WTC11 (cell line): ENCODE results near the gene NAALADL2. TPM values are rescaled to one million over a fixed set of nuclear protein-coding genes. Genes with fewer than 3 reads are reported as not detected.

Experiments
- ATAC-seq: fragments of 200-7000 bp; cut with Tn5 transposase; 2 replicates; pipeline ENCODE4 v1.10.0; 2021; ENCODE audit warnings: mild to moderate bottlenecking, moderate library complexity
- CTCF ChIA-PET: fragments of 300-600 bp; sonication (Branson Sonifier 250); formaldehyde crosslinking; loops from one replicate; lab custom pipeline; 2021; ENCODE audit warnings: antibody characterized with exemption; lab: Charles Lee
- POLR2A ChIA-PET: fragments of 350-600 bp; sonication (Branson Sonifier 250); formaldehyde crosslinking; loops from one replicate; lab custom pipeline; 2021; ENCODE audit warnings: antibody characterized with exemption; lab: Charles Lee
- DNase-seq: peaks from one replicate; pipeline ENCODE4 v3.0.0; 2021; ENCODE audit warnings: low spot score
- H3K27ac Mint-ChIP-seq: 2 replicates; pipeline ENCODE4 v1.8.0; 2021; ENCODE audit warnings: mixed read lengths
- H3K27me3 Mint-ChIP-seq: 2 replicates; pipeline ENCODE4 v1.8.0; 2021; ENCODE audit warnings: low read depth, mild to moderate bottlenecking, moderate library complexity, mixed read lengths
- H3K36me3 Mint-ChIP-seq: 2 replicates; pipeline ENCODE4 v1.8.0; 2021; ENCODE audit warnings: mixed read lengths
- H3K4me1 Mint-ChIP-seq: 2 replicates; pipeline ENCODE4 v1.8.0; 2022; ENCODE audit warnings: mixed read lengths
- H3K4me3 Mint-ChIP-seq: 2 replicates; pipeline ENCODE4 v1.8.0; 2021; ENCODE audit warnings: mild to moderate bottlenecking, moderate library complexity, mixed read lengths
- H3K9me3 Mint-ChIP-seq: 2 replicates; pipeline ENCODE4 v1.8.0; 2021; ENCODE audit warnings: mixed read lengths
- ATF1 ChIP-seq: sonication (generic); formaldehyde crosslinking; IDR thresholded peaks from 2 replicates; pipeline ENCODE4 v1.8.1; 2023; ENCODE audit warnings: mild to moderate bottlenecking, moderate library complexity, missing genetic modification reagents
- CREB1 ChIP-seq: sonication (generic); formaldehyde crosslinking; IDR thresholded peaks from 2 replicates; pipeline ENCODE4 v1.8.0; 2023; ENCODE audit warnings: mild to moderate bottlenecking, missing genetic modification reagents
- CREM ChIP-seq: sonication (generic); formaldehyde crosslinking; IDR thresholded peaks from 2 replicates; pipeline ENCODE4 v1.8.1; 2022; ENCODE audit warnings: mild to moderate bottlenecking, missing genetic modification reagents, moderate library complexity
- CTCF ChIP-seq: fragments of 200-600 bp; IDR thresholded peaks from 2 replicates; pipeline ENCODE4 v1.8.0; 2022; ENCODE audit warnings: antibody characterized with exemption
- ESRRA ChIP-seq: sonication (generic); formaldehyde crosslinking; IDR thresholded peaks from 2 replicates; pipeline ENCODE4 v1.8.1; 2022; ENCODE audit warnings: mild to moderate bottlenecking, missing genetic modification reagents, borderline replicate concordance
- IRF2 ChIP-seq: sonication (generic); formaldehyde crosslinking; IDR thresholded peaks from 2 replicates; pipeline ENCODE4 v1.8.0; 2022; ENCODE audit warnings: low read depth, missing genetic modification reagents, borderline replicate concordance
- JAZF1 ChIP-seq: fragments of 250-450 bp; sonication (Bioruptor Pico); IDR thresholded peaks from 2 replicates; pipeline ENCODE4 v1.9.0; 2021; ENCODE audit warnings: moderate library complexity, mild to moderate bottlenecking, inconsistent platforms
- MXD4 ChIP-seq: fragments of 250-450 bp; sonication (Bioruptor Pico); IDR thresholded peaks from 2 replicates; pipeline ENCODE4 v1.8.0; 2021; ENCODE audit warnings: mild to moderate bottlenecking, moderate library complexity, borderline replicate concordance
- NFATC4 ChIP-seq: fragments of 250-450 bp; sonication (Bioruptor Pico); IDR thresholded peaks from 2 replicates; pipeline ENCODE4 v1.9.0; 2021; ENCODE audit warnings: mild to moderate bottlenecking
- TEAD1 ChIP-seq: sonication (generic); formaldehyde crosslinking; IDR thresholded peaks from 2 replicates; pipeline ENCODE4 v1.8.0; 2022; ENCODE audit warnings: mild to moderate bottlenecking, missing genetic modification reagents
- TP53 ChIP-seq: sonication (generic); formaldehyde crosslinking; IDR thresholded peaks from 2 replicates; pipeline ENCODE4 v1.8.1; 2023; ENCODE audit warnings: mild to moderate bottlenecking, missing genetic modification reagents
- ZNF121 ChIP-seq: sonication (generic); formaldehyde crosslinking; IDR thresholded peaks from 2 replicates; pipeline ENCODE4 v1.8.0; 2023; ENCODE audit warnings: missing genetic modification reagents
- ZNF219 ChIP-seq: sonication (generic); formaldehyde crosslinking; IDR thresholded peaks from 2 replicates; pipeline ENCODE4 v1.8.0; 2023; ENCODE audit warnings: missing genetic modification reagents, mild to moderate bottlenecking, borderline replicate concordance
- ZNF232 ChIP-seq: sonication (generic); formaldehyde crosslinking; IDR thresholded peaks from 2 replicates; pipeline ENCODE4 v1.8.0; 2022; ENCODE audit warnings: mild to moderate bottlenecking, missing genetic modification reagents
- ZNF263 ChIP-seq: sonication (generic); formaldehyde crosslinking; IDR thresholded peaks from 2 replicates; pipeline ENCODE4 v1.8.1; 2022; ENCODE audit warnings: low read depth, mild to moderate bottlenecking, moderate library complexity, missing genetic modification reagents
- ZNF416 ChIP-seq: fragments of 250-450 bp; sonication (Bioruptor Pico); IDR thresholded peaks from 2 replicates; pipeline ENCODE4 v1.9.0; 2021; ENCODE audit warnings: mild to moderate bottlenecking, inconsistent platforms
- ZNF671 ChIP-seq: fragments of 250-450 bp; sonication (Bioruptor Pico); IDR thresholded peaks from 2 replicates; pipeline ENCODE4 v1.8.0; 2021; ENCODE audit warnings: mild to moderate bottlenecking
- total RNA-seq: library from RNA; stranded (reverse); gene quantifications from 3 replicates; pipeline ENCODE4 v1.2.3, GENCODE V29; 2021
- TF ChIP-seq, protein P1 (sequence below): sonication (generic); formaldehyde crosslinking; IDR thresholded peaks from 2 replicates; pipeline ENCODE4 v1.8.0; 2022; ENCODE audit warnings: mild to moderate bottlenecking, missing genetic modification reagents
- TF ChIP-seq, protein P2 (sequence below): fragments of 250-450 bp; sonication (Bioruptor Pico); conservative IDR thresholded peaks from 2 replicates; pipeline ENCODE4 v1.9.0; 2021; ENCODE audit warnings: mild to moderate bottlenecking
- TF ChIP-seq, protein P3 (sequence below): sonication (generic); formaldehyde crosslinking; IDR thresholded peaks from 2 replicates; pipeline ENCODE4 v1.8.1; 2023; ENCODE audit warnings: mild to moderate bottlenecking, missing genetic modification reagents
- TF ChIP-seq, protein P4 (sequence below): fragments of 250-450 bp; sonication (Bioruptor Pico); IDR thresholded peaks from 2 replicates; pipeline ENCODE4 v1.9.0; 2021; ENCODE audit warnings: moderate library complexity, mild to moderate bottlenecking, inconsistent platforms, borderline replicate concordance

Gene NAALADL2
- total RNA-seq, 1 experiment from 2014 or later = 1.2 TPM

DNA sequence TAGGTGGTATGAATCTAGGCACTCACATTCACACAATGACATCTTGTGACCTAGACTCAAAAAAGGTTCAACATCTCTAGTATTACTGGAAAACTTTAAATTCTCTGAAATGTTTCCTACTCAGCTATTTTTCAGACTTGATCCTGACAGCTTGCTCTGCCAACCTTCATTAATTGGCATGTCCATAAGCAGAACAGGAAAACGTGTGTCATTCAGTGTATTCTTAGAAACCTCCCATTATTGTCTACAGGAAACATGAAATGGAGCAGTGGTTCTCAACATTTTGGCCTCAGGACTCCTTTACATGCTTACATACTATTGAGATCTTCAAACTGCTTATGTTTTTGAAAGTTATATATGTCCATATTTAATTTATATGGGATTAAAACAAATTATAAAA, 363.2 kb downstream of the NAALADL2 start:
- Mint-ChIP-seq H3K9me3 (no peaks in the 10 kb centered on the region), H3K4me1 (no peaks in the 10 kb centered on the region), H3K4me3 (no peak overlapping the region), H3K36me3 (no peaks in the 10 kb centered on the region), H3K27ac (no peak overlapping the region), H3K27me3 (no peaks in the 10 kb centered on the region)
- ChIA-PET CTCF (no interaction called here), POLR2A (no interaction called here)
- ATAC-seq (no peak), DNase-seq (no peak)
- TF ChIP-seq ZNF219 (CRISPR knock-in tag) (no peak), JAZF1 (CRISPR knock-in tag) (no peak), ESRRA (CRISPR knock-in tag) (no peak), ATF1 (CRISPR knock-in tag) (no peak), CREB1 (CRISPR knock-in tag) (no peak), ZNF671 (no peak), CTCF (no peak), IRF2 (CRISPR knock-in tag) (no peak), ZNF416 (CRISPR knock-in tag) (no peak)
- TF ChIP-seq, protein P1, sequence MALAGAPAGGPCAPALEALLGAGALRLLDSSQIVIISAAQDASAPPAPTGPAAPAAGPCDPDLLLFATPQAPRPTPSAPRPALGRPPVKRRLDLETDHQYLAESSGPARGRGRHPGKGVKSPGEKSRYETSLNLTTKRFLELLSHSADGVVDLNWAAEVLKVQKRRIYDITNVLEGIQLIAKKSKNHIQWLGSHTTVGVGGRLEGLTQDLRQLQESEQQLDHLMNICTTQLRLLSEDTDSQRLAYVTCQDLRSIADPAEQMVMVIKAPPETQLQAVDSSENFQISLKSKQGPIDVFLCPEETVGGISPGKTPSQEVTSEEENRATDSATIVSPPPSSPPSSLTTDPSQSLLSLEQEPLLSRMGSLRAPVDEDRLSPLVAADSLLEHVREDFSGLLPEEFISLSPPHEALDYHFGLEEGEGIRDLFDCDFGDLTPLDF = no peak

DNA sequence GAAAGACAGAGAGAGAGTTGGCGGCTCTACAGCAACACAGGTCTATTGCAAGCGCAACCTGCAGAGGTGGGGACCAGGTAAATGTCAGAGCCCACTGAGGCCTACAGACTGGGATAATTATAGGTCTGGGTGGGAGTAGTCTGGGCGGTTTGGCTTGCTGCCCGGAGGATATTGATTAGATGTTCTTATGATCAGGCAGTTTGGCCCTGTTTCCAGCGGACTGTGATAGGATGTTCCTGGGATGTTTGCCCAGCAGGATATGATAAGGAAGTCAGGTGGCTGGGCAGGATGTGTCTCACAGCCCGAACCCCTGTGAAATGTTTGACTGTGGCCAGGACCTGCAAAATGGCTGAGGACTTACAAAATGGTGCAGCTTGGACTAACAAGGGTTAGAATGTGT, 364.9 kb downstream of the NAALADL2 start:
- Mint-ChIP-seq H3K4me3 (no peak overlapping the region), H3K27me3 (no peaks in the 10 kb centered on the region), H3K4me1 (no peaks in the 10 kb centered on the region), H3K36me3 (no peaks in the 10 kb centered on the region), H3K27ac (no peak overlapping the region), H3K9me3 (no peaks in the 10 kb centered on the region)
- ChIA-PET CTCF (no interaction called here), POLR2A (no interaction called here)
- ATAC-seq (no peak; the same call in 1 of the 2 replicates), DNase-seq (no peak)
- TF ChIP-seq MXD4 (CRISPR knock-in tag) (no peak), TEAD1 (CRISPR knock-in tag) (no peak), CREM (no peak), TP53 (CRISPR knock-in tag) (no peak), ZNF416 (CRISPR knock-in tag) (no peak), NFATC4 (CRISPR knock-in tag) (no peak), ZNF232 (no peak), ZNF263 (CRISPR knock-in tag) (no peak), ZNF671 (no peak), ZNF121 (CRISPR knock-in tag) (no peak)
- TF ChIP-seq, protein P2, sequence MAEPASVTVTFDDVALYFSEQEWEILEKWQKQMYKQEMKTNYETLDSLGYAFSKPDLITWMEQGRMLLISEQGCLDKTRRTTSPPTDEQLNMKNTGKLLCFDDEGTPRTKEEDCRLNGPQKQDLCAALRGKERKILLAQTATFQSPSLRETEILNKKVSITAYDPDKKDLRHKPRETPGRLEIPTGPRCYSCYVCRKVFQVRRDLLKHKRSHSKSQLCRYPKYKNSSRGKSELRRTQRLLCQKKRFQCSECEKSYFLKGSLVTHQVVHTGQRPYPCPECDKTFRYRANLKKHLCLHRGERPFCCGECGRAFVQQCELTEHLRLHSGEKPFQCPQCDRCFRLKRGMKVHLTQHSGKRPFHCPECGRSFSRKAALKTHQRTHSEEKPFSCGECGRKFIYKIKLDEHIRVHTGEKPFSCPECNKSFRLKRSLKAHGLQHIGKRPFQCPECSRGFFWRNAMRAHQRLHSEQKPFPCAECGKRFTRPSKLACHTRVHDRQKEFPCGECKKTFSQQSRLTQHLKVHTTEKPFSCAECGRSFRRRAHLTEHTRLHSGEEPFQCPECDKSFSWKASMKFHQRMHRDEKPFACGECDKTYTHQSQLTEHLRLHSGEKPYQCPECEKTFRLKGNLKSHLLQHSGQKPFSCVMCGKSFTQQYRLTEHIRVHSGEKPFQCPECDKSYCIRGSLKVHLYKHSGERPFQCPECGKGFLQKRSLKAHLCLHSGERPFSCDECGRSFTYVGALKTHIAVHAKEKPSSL = no peak
- TF ChIP-seq, protein P1 = no peak
- TF ChIP-seq, protein P3, sequence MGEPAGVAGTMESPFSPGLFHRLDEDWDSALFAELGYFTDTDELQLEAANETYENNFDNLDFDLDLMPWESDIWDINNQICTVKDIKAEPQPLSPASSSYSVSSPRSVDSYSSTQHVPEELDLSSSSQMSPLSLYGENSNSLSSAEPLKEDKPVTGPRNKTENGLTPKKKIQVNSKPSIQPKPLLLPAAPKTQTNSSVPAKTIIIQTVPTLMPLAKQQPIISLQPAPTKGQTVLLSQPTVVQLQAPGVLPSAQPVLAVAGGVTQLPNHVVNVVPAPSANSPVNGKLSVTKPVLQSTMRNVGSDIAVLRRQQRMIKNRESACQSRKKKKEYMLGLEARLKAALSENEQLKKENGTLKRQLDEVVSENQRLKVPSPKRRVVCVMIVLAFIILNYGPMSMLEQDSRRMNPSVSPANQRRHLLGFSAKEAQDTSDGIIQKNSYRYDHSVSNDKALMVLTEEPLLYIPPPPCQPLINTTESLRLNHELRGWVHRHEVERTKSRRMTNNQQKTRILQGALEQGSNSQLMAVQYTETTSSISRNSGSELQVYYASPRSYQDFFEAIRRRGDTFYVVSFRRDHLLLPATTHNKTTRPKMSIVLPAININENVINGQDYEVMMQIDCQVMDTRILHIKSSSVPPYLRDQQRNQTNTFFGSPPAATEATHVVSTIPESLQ = no peak
- TF ChIP-seq, protein P4, sequence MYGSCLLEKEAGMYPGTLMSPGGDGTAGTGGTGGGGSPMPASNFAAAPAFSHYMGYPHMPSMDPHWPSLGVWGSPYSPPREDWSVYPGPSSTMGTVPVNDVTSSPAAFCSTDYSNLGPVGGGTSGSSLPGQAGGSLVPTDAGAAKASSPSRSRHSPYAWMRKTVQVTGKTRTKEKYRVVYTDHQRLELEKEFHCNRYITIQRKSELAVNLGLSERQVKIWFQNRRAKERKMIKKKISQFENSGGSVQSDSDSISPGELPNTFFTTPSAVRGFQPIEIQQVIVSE (CRISPR knock-in tag) = no peak
